Measurements from ENCODE around the gene GSTM2.
A peak's percentile ranks its signal among the peaks of the same experiment; 100 is the strongest.
"Not testable (repeated sequence)": the region's sequence is repeated elsewhere in the genome, so short reads cannot be mapped to it uniquely, and the experiment has no call there.

Gene GSTM2

GRCh38 chr1:109650609-109651008 lies 17.2 kb upstream of the GSTM2 start:
- ATAC-seq (ENCODE audit: low read depth) = no peak
- no peak overlapping the region for H3K4me3 Mint-ChIP-seq

GRCh38 chr1:109652402-109652801 lies 15.5 kb upstream of the GSTM2 start:
- H3K4me3 Mint-ChIP-seq = no peak overlapping the region
- ATAC-seq (ENCODE audit: low read depth) (no peak), DNase-seq (ENCODE audit: low spot score in 2 of 2) (no peak)
- no peaks in the 10 kb centered on the region for H3K9me3 Mint-ChIP-seq
- peaks cover 3% of the 10 kb centered on the region for H3K27me3 Mint-ChIP-seq
- H3K4me1 Mint-ChIP-seq = peaks cover 6% of the 10 kb centered on the region
- no peaks in the 10 kb centered on the region for H3K36me3 Mint-ChIP-seq
- H3K27ac Mint-ChIP-seq = no peak overlapping the region

More at GRCh38 chr1:109650609-109651008, 17.2 kb upstream of the GSTM2 start:
- no peaks in the 10 kb centered on the region for H3K4me1 Mint-ChIP-seq
- H3K27ac Mint-ChIP-seq = no peak overlapping the region
- no peak for DNase-seq (ENCODE audit: low spot score in 2 of 2)
- H3K27me3 Mint-ChIP-seq = peaks cover 3% of the 10 kb centered on the region
- H3K36me3 Mint-ChIP-seq = no peaks in the 10 kb centered on the region
- no peaks in the 10 kb centered on the region for H3K9me3 Mint-ChIP-seq

- H3K36me3 Mint-ChIP-seq = peaks cover under 1% of the 10 kb centered on the region
- DNase-seq (ENCODE audit: low spot score in 2 of 2) (no peak), ATAC-seq (ENCODE audit: low read depth) (no peak)
- peaks cover 3% of the 10 kb centered on the region for H3K27me3 Mint-ChIP-seq
- no peak overlapping the region for H3K4me3 Mint-ChIP-seq
- peaks cover 6% of the 10 kb centered on the region for H3K4me1 Mint-ChIP-seq
- H3K9me3 Mint-ChIP-seq = no peaks in the 10 kb centered on the region
- H3K27ac Mint-ChIP-seq = no peak overlapping the region
Observed at GRCh38 chr1:109653306-109653705, 14.6 kb upstream of the GSTM2 start.

- DNase-seq (ENCODE audit: low spot score in 2 of 2) (no peak), ATAC-seq (ENCODE audit: low read depth) (no peak)
- Mint-ChIP-seq H3K4me3 (peak overlapping the region; percentile 9), H3K4me1 (peaks cover 6% of the 10 kb centered on the region), H3K27me3 (peaks cover 3% of the 10 kb centered on the region), H3K27ac (no peak overlapping the region), H3K9me3 (no peaks in the 10 kb centered on the region), H3K36me3 (peaks cover 3% of the 10 kb centered on the region)
Observed at GRCh38 chr1:109654519-109654918, 13.3 kb upstream of the GSTM2 start.

GRCh38 chr1:109655615-109656519 lies 12.0 kb upstream of the GSTM2 start, which contains the start of gene GSTM4:
Gene GSTM4 (plus strand): TSS chr1:109656099. CDS start chr1:109656390, 291 bp downstream.
- ATAC-seq (ENCODE audit: low read depth) = peak; percentile 91
- H3K36me3 Mint-ChIP-seq = peaks cover 5% of the 10 kb centered on the region
- H3K4me3 Mint-ChIP-seq = peak within 1 kb of the TSS; percentile 95
- H3K4me1 Mint-ChIP-seq = peaks cover 6% of the 10 kb centered on the region
- peak; percentile 68 to 77 for DNase-seq (ENCODE audit: low spot score in 2 of 2)
- H3K9me3 Mint-ChIP-seq = no peaks in the 10 kb centered on the region
- H3K27me3 Mint-ChIP-seq = peaks cover 3% of the 10 kb centered on the region
- peak within 1 kb of the TSS; percentile 81 for H3K27ac Mint-ChIP-seq

- H3K27ac Mint-ChIP-seq = no peak overlapping the region
- DNase-seq (ENCODE audit: low spot score in 2 of 2) (no peak), ATAC-seq (ENCODE audit: low read depth) (no peak)
- H3K27me3 Mint-ChIP-seq = peaks cover 3% of the 10 kb centered on the region
- peak overlapping the region; percentile 95 for H3K4me3 Mint-ChIP-seq
- H3K9me3 Mint-ChIP-seq = no peaks in the 10 kb centered on the region
- peaks cover 6% of the 10 kb centered on the region for H3K4me1 Mint-ChIP-seq
- H3K36me3 Mint-ChIP-seq = peaks cover 10% of the 10 kb centered on the region
Observed at GRCh38 chr1:109657395-109657794, 10.5 kb upstream of the GSTM2 start.

- DNase-seq (ENCODE audit: low spot score in 2 of 2) = no peak
- Mint-ChIP-seq H3K36me3 (peaks cover 10% of the 10 kb centered on the region), H3K9me3 (no peaks in the 10 kb centered on the region), H3K27ac (no peak overlapping the region), H3K4me1 (peaks cover 6% of the 10 kb centered on the region), H3K4me3 (no peak overlapping the region), H3K27me3 (peaks cover 3% of the 10 kb centered on the region)
- no peak for ATAC-seq (ENCODE audit: low read depth)
Observed at GRCh38 chr1:109657970-109658369, 9.9 kb upstream of the GSTM2 start.

- H3K4me1 Mint-ChIP-seq = peaks cover 6% of the 10 kb centered on the region
- H3K27ac Mint-ChIP-seq = no peak overlapping the region
- no peaks in the 10 kb centered on the region for H3K9me3 Mint-ChIP-seq
- DNase-seq (ENCODE audit: low spot score in 2 of 2) (no peak), ATAC-seq (ENCODE audit: low read depth) (no peak)
- no peak overlapping the region for H3K4me3 Mint-ChIP-seq
- H3K36me3 Mint-ChIP-seq = peaks cover 10% of the 10 kb centered on the region
- no peaks in the 10 kb centered on the region for H3K27me3 Mint-ChIP-seq
Observed at GRCh38 chr1:109658533-109659042, 9.3 kb upstream of the GSTM2 start.

- H3K27ac Mint-ChIP-seq = no peak overlapping the region
- H3K4me1 Mint-ChIP-seq = peaks cover 8% of the 10 kb centered on the region
- DNase-seq (ENCODE audit: low spot score in 2 of 2) = no peak
- no peak overlapping the region for H3K4me3 Mint-ChIP-seq
- no peaks in the 10 kb centered on the region for H3K9me3 Mint-ChIP-seq
- no peak for ATAC-seq (ENCODE audit: low read depth)
- peaks cover 10% of the 10 kb centered on the region for H3K36me3 Mint-ChIP-seq
- no peaks in the 10 kb centered on the region for H3K27me3 Mint-ChIP-seq
Observed at GRCh38 chr1:109659145-109659544, 8.7 kb upstream of the GSTM2 start.

GRCh38 chr1:109659997-109660690 lies 7.7 kb upstream of the GSTM2 start:
- Mint-ChIP-seq H3K36me3 (peaks cover 10% of the 10 kb centered on the region), H3K9me3 (no peaks in the 10 kb centered on the region), H3K27me3 (no peaks in the 10 kb centered on the region), H3K27ac (peak overlapping the region; percentile 75), H3K4me1 (peaks cover 8% of the 10 kb centered on the region), H3K4me3 (no peak overlapping the region)
- no peak for ATAC-seq (ENCODE audit: low read depth)
- no peak for DNase-seq (ENCODE audit: low spot score in 2 of 2)

GRCh38 chr1:109660691-109661026 lies 7.2 kb upstream of the GSTM2 start:
- ATAC-seq (ENCODE audit: low read depth); DNase-seq (ENCODE audit: low spot score in 2 of 2); H3K9me3 Mint-ChIP-seq; H3K4me1 Mint-ChIP-seq; H3K27me3 Mint-ChIP-seq; H3K27ac Mint-ChIP-seq; H3K4me3 Mint-ChIP-seq: not testable (repeated sequence)
- H3K36me3 Mint-ChIP-seq = peaks cover 13% of the 10 kb centered on the region

GRCh38 chr1:109661391-109661790 lies 6.5 kb upstream of the GSTM2 start:
- DNase-seq (ENCODE audit: low spot score in 2 of 2) = no peak
- no peaks in the 10 kb centered on the region for H3K27me3 Mint-ChIP-seq
- no peak overlapping the region for H3K4me3 Mint-ChIP-seq
- H3K9me3 Mint-ChIP-seq = no peaks in the 10 kb centered on the region
- H3K36me3 Mint-ChIP-seq = peaks cover 13% of the 10 kb centered on the region
- peaks cover 5% of the 10 kb centered on the region for H3K4me1 Mint-ChIP-seq
- ATAC-seq (ENCODE audit: low read depth) = no peak
- H3K27ac Mint-ChIP-seq = no peak overlapping the region

- no peaks in the 10 kb centered on the region for H3K9me3 Mint-ChIP-seq
Observed at GRCh38 chr1:109664671-109665070, 3.2 kb upstream of the GSTM2 start.

GRCh38 chr1:109668123-109668775 lies 392 bp downstream of the GSTM2 start:
- H3K36me3 Mint-ChIP-seq = peaks cover 11% of the 10 kb centered on the region
- ATAC-seq (ENCODE audit: low read depth) (no peak), DNase-seq (ENCODE audit: low spot score in 2 of 2) (no peak)
- no peak overlapping the region for H3K27ac Mint-ChIP-seq
- peak overlapping the region; percentile 78 for H3K4me3 Mint-ChIP-seq
- peaks cover 11% of the 10 kb centered on the region for H3K4me1 Mint-ChIP-seq
- no peaks in the 10 kb centered on the region for H3K9me3 Mint-ChIP-seq
- no peaks in the 10 kb centered on the region for H3K27me3 Mint-ChIP-seq

More at GRCh38 chr1:109664671-109665070, 3.2 kb upstream of the GSTM2 start:
- Mint-ChIP-seq H3K27ac (no peak overlapping the region), H3K4me3 (no peak overlapping the region), H3K27me3 (no peaks in the 10 kb centered on the region), H3K4me1 (peaks cover 9% of the 10 kb centered on the region), H3K36me3 (peaks cover 8% of the 10 kb centered on the region)
- ATAC-seq (ENCODE audit: low read depth) (no peak), DNase-seq (ENCODE audit: low spot score in 2 of 2) (no peak)

Data from memory B cell (primary cell).